HL-60 (cell line): ENCODE data around the gene LAMTOR2.

ENCODE experiments used
- DNase-seq, 2 experiments: peaks; one replicate each; pipeline ENCODE4 v3.0.0-alpha.2; 2010 to 2020; ENCODE audit warnings: low read depth in 1 of 2, low spot score in 1 of 2
- H3K27ac ChIP-seq: fragments of 250-450 bp; sonication (Bioruptor Pico); replicated peaks from 2 replicates; pipeline ENCODE4 v1.5.1; 2020; ENCODE audit warnings: mild to moderate bottlenecking, moderate library complexity
- H3K27me3 ChIP-seq: fragments of 250-450 bp; sonication (Bioruptor Pico); 2 replicates; pipeline ENCODE4 v1.5.1; 2021; ENCODE audit warnings: mild to moderate bottlenecking, moderate library complexity; ENCODE audit not compliant: insufficient read depth, poor library complexity, severe bottlenecking
- H3K4me3 ChIP-seq: replicated peaks from 2 replicates; pipeline ENCODE4 v1.5.1; 2011; ENCODE audit warnings: mild to moderate bottlenecking, control low read depth, low read length; ENCODE audit not compliant: insufficient read depth
- GABPA ChIP-seq: IDR thresholded peaks from 2 replicates; pipeline ENCODE4 v1.6.1; 2012; ENCODE audit warnings: low read depth
- POLR2AphosphoS5 ChIP-seq: IDR thresholded peaks from 2 replicates; pipeline ENCODE4 v1.6.1; 2012; ENCODE audit warnings: low read depth
- SPI1 ChIP-seq: IDR thresholded peaks from 2 replicates; pipeline ENCODE4 v1.6.1; 2012; ENCODE audit warnings: low read depth, mild to moderate bottlenecking, borderline replicate concordance
- TF ChIP-seq, protein P1 (sequence below): IDR thresholded peaks from 2 replicates; pipeline ENCODE4 v1.6.1; 2012; ENCODE audit warnings: low read depth; ENCODE audit not compliant: insufficient replicate concordance
- TF ChIP-seq, protein P2 (sequence below): IDR thresholded peaks from one replicate; pipeline ENCODE4 v1.5.1; 2011; ENCODE audit warnings: low read length, control low read depth, inconsistent platforms; ENCODE audit not compliant: insufficient read depth

The LAMTOR2 gene

DNA sequence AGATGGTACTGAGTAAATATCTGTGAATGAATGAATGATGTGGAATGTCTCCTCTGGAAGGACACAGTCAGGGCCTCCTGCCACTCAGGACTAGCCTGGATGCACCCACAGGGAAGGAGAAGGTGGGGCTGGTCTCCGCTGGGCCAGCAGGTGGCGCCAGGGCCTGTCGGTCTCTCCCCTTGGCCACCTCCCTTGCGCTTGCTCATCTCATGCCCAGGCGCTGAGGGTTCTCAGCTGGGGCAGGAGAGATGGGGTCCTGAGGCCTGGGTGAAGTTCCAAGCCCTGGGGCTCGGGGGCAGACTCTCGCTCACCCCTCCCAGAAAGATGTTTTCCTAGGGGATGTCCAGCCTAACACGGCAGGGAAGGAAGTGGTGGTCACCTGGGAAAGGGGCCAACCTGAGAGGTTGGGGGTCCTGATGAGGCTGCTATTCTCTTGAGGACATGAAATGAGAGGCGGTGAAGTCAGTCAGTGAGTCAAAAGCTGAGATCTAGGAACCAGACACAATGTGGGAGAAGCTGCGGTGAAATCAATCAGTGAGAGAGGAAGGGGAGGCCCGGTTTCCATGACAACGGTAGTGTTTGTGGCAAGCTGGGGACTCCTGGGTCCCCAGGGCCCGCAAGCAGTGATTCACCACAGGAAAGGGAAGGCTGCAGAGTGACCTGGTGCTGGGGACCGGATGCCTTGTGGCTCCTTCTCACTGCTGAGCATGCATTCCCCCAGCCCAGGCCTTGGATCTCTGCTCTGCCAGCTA lies 42.2 kb downstream of the LAMTOR2 start:
- DNase-seq: peak; percentile 89 to 97
- TF ChIP-seq, protein P1, sequence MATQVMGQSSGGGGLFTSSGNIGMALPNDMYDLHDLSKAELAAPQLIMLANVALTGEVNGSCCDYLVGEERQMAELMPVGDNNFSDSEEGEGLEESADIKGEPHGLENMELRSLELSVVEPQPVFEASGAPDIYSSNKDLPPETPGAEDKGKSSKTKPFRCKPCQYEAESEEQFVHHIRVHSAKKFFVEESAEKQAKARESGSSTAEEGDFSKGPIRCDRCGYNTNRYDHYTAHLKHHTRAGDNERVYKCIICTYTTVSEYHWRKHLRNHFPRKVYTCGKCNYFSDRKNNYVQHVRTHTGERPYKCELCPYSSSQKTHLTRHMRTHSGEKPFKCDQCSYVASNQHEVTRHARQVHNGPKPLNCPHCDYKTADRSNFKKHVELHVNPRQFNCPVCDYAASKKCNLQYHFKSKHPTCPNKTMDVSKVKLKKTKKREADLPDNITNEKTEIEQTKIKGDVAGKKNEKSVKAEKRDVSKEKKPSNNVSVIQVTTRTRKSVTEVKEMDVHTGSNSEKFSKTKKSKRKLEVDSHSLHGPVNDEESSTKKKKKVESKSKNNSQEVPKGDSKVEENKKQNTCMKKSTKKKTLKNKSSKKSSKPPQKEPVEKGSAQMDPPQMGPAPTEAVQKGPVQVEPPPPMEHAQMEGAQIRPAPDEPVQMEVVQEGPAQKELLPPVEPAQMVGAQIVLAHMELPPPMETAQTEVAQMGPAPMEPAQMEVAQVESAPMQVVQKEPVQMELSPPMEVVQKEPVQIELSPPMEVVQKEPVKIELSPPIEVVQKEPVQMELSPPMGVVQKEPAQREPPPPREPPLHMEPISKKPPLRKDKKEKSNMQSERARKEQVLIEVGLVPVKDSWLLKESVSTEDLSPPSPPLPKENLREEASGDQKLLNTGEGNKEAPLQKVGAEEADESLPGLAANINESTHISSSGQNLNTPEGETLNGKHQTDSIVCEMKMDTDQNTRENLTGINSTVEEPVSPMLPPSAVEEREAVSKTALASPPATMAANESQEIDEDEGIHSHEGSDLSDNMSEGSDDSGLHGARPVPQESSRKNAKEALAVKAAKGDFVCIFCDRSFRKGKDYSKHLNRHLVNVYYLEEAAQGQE: no peak
- TF ChIP-seq GABPA (peak; percentile 70), POLR2AphosphoS5 (peak; percentile 99), SPI1 (peak; percentile 39; the same call in 1 of the 2 replicates)
- TF ChIP-seq, protein P2, sequence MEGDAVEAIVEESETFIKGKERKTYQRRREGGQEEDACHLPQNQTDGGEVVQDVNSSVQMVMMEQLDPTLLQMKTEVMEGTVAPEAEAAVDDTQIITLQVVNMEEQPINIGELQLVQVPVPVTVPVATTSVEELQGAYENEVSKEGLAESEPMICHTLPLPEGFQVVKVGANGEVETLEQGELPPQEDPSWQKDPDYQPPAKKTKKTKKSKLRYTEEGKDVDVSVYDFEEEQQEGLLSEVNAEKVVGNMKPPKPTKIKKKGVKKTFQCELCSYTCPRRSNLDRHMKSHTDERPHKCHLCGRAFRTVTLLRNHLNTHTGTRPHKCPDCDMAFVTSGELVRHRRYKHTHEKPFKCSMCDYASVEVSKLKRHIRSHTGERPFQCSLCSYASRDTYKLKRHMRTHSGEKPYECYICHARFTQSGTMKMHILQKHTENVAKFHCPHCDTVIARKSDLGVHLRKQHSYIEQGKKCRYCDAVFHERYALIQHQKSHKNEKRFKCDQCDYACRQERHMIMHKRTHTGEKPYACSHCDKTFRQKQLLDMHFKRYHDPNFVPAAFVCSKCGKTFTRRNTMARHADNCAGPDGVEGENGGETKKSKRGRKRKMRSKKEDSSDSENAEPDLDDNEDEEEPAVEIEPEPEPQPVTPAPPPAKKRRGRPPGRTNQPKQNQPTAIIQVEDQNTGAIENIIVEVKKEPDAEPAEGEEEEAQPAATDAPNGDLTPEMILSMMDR: peak; percentile 90
- Histone ChIP-seq H3K4me3 (no peak overlapping the region), H3K27ac (no peak overlapping the region), H3K27me3 (no peaks in the 10 kb centered on the region)

DNA sequence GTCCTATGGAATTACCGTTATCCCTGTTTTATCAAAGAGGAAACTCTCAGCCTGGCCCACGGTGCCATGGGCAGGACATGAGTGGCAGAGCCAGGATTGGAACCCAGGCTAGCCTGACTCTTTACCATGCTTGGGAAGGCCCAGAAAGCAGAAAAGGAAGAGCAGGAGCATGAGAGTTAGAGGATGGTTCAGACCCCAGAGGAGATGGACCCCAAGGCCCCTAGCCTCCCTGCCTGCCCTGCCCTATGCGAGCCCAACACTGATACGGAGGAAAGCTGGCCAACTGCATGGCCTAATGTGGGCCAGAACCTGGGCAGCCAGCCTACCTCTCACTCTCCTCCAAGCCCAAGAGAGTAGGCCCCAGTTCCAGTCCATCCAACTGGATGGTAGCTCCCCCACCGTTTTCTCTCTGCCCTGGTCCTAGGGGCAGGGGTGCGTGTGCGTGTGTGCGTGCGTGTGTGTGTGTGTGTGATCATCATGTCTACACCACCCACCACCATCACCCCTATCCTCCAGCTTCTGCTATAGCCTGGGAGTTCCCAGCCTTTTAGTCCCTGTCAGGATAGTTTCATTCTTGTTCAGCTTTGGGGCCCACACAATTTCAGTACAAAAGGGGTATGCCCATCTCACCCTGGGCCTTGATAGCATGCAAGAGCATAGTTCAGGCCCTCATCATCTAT lies 43.1 kb downstream of the LAMTOR2 start:
- DNase-seq: no peak
- Histone ChIP-seq H3K27ac (no peak overlapping the region), H3K27me3 (no peaks in the 10 kb centered on the region), H3K4me3 (no peak overlapping the region)
- TF ChIP-seq GABPA: no peak
- TF ChIP-seq SPI1: no peak
- TF ChIP-seq, protein P2: no peak
- no peak for TF ChIP-seq POLR2AphosphoS5
- TF ChIP-seq, protein P1: no peak

DNA sequence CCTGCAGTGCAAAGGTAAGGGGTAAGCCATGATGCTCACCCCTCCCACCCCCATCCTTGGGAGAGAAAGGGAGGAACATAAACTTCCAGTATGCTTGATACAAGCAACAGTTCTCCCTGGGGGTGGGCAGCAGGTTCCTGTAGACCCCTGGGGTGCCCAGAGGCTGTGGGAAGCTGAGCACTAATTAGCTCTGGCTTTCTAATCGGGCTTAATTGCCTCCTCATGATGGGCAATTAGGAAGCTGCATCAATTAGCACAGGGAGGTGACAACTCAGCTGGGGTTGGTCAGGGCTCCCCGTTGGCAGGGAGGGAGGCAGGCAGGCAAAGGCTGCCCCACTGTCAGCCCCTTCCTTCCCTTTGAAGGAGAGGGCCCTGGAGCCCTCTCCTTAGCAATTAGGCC lies 44.2 kb downstream of the LAMTOR2 start:
- Histone ChIP-seq H3K4me3 (no peak overlapping the region), H3K27ac (no peak overlapping the region), H3K27me3 (no peaks in the 10 kb centered on the region)
- DNase-seq: no peak
- TF ChIP-seq GABPA (no peak), SPI1 (no peak), POLR2AphosphoS5 (no peak)
- TF ChIP-seq, protein P1: no peak
- TF ChIP-seq, protein P2: no peak
